Fibroblast of lung (primary cell): ENCODE results near the gene NR2F1-AS1.

Experiments used
- EZH2 ChIP-seq: IDR thresholded peaks from 2 replicates; pipeline ENCODE4 v1.5.1; 2012; ENCODE audit warnings: low read length, control low read depth, mild to moderate bottlenecking; ENCODE audit errors: missing control alignments
- TF ChIP-seq, protein P1 (sequence below), 2 donors: IDR thresholded peaks in 1 of 2; conservative IDR thresholded peaks in 1 of 2; 1 replicate in 1 of 2; 2 replicates in 1 of 2; pipeline ENCODE4 v1.5.1; 2011 to 2012; ENCODE audit warnings: low read length in 2 of 2, control low read depth in 1 of 2, inconsistent platforms in 1 of 2, low read depth in 1 of 2, mild to moderate bottlenecking in 1 of 2

DNA sequence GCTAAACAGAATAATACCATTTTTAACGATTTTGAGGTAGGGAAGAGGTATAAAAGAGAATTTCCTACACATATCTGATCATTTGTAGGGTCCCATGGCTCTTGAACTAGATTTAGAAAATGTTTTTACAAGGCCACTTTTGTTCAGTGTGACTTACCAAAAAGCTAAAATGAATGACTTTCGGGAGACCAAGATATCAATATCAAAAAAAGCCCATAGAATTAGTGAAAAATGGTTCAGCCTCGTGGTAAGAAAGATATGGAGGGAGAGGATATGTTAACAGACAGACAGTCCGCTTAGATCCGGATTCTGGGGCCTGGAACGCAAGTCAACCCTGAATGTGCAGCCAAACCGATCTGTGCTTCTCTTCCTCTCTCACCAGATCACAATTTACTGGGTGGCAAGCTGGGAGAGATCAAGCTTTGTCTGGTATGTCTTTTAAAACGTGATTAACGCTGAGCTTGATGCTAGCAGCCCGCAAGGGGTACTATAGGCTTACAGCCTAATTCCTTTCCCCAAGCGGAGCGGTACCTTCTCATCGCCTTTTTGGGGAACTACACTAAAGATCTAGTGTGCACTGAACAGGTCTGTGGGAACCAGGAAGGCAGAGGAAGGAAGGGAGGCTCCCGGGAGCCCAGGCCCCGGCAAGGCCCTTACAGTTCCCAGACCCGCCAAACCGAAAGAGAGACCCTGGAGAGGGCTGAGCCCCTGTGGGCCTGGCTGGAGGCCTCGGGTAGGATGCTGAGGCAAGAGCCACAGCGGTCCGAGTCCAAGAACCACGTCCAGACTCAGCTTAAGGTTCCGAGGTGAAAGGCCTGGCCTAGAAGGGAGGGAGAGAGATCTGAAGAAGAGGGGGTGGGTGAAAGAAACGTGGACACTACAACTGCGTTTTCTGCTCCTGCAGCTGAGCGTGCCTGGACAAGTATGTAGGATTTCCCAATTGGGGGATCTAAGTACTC, 2.9 kb downstream of the NR2F1-AS1 start:
- TF ChIP-seq, protein P1, sequence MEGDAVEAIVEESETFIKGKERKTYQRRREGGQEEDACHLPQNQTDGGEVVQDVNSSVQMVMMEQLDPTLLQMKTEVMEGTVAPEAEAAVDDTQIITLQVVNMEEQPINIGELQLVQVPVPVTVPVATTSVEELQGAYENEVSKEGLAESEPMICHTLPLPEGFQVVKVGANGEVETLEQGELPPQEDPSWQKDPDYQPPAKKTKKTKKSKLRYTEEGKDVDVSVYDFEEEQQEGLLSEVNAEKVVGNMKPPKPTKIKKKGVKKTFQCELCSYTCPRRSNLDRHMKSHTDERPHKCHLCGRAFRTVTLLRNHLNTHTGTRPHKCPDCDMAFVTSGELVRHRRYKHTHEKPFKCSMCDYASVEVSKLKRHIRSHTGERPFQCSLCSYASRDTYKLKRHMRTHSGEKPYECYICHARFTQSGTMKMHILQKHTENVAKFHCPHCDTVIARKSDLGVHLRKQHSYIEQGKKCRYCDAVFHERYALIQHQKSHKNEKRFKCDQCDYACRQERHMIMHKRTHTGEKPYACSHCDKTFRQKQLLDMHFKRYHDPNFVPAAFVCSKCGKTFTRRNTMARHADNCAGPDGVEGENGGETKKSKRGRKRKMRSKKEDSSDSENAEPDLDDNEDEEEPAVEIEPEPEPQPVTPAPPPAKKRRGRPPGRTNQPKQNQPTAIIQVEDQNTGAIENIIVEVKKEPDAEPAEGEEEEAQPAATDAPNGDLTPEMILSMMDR (conservative IDR thresholded peaks at IDR 0.05 in 1 of 2, IDR thresholded peaks at IDR 0.05 in 1 of 2; ENCODE audit: low read depth in 1 of 2, low read length in 2 of 2), result peak in 1 of 2 donors; percentile 2
- TF ChIP-seq EZH2, result no peak
